ENCODE results near the gene CCDC106.

DNA sequence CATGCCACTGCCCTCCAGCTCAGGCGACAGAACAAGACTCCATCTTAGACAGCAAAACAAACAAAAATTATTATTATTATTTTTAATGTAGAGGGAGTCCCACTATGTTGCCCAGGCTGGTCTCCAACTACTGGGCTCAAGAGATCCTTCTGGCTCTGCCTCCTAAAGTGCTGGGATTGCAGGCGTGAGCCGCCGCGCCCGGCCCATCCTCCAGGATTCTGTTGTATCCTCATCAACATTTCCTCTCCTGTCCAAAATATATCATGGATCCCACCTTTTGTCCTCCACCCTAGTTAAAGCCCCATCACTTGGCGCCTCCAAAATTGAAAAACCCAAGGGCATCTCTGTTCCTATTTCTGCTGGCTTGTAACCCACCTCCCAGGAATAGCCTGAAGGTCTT lies 24.9 kb upstream of the CCDC106 start:
- TF ChIP-seq, protein P1, sequence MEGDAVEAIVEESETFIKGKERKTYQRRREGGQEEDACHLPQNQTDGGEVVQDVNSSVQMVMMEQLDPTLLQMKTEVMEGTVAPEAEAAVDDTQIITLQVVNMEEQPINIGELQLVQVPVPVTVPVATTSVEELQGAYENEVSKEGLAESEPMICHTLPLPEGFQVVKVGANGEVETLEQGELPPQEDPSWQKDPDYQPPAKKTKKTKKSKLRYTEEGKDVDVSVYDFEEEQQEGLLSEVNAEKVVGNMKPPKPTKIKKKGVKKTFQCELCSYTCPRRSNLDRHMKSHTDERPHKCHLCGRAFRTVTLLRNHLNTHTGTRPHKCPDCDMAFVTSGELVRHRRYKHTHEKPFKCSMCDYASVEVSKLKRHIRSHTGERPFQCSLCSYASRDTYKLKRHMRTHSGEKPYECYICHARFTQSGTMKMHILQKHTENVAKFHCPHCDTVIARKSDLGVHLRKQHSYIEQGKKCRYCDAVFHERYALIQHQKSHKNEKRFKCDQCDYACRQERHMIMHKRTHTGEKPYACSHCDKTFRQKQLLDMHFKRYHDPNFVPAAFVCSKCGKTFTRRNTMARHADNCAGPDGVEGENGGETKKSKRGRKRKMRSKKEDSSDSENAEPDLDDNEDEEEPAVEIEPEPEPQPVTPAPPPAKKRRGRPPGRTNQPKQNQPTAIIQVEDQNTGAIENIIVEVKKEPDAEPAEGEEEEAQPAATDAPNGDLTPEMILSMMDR (IDR thresholded peaks at IDR 0.05), result no peak
- no peak for TF ChIP-seq POLR2A (IDR thresholded peaks at IDR 0.05)
- no peak for TF ChIP-seq EP300 (IDR thresholded peaks at IDR 0.05)
- no peak for TF ChIP-seq POLR2AphosphoS5 (IDR thresholded peaks at IDR 0.05)
